Retina (tissue), 1 donor: Measurements from ENCODE around the gene ISOC2.

ENCODE experiments used
- DNase-seq: peaks from one replicate; pipeline ENCODE4 v3.0.0-alpha.2; 2016

The ISOC2 gene

GRCh38 chr19:55489711-55490477 lies 28.5 kb upstream of the ISOC2 start:
- peak; percentile 33 for DNase-seq

GRCh38 chr19:55488986-55489710 lies 27.7 kb upstream of the ISOC2 start:
- peak; percentile 51 for DNase-seq

- DNase-seq, result no peak
These were observed 26.7 kb upstream of the ISOC2 start, which contains the start of gene SSC5D for GRCh38 chr19:55487924-55488687. TSS of gene SSC5D (plus strand) at chr19:55488436. CDS start at chr19:55488590, 154 bp downstream.

- DNase-seq, result peak; percentile 74
These were observed 25.8 kb upstream of the ISOC2 start for GRCh38 chr19:55486971-55487923.

GRCh38 chr19:55486043-55486970 lies 24.9 kb upstream of the ISOC2 start:
- DNase-seq, result no peak

GRCh38 chr19:55485439-55486011 lies 24.1 kb upstream of the ISOC2 start:
- DNase-seq, result peak; percentile 65

GRCh38 chr19:55484593-55485438 lies 23.4 kb upstream of the ISOC2 start, which contains the start of gene NAT14:
TSS of gene NAT14 (plus strand) at chr19:55485188. CDS start at chr19:55485709, 521 bp downstream.
- DNase-seq, result peak; percentile 94

GRCh38 chr19:55483706-55484592 lies 22.5 kb upstream of the ISOC2 start:
- no peak for DNase-seq

GRCh38 chr19:55482967-55483705 lies 21.7 kb upstream of the ISOC2 start:
- no peak for DNase-seq

- DNase-seq, result no peak
These were observed 20.9 kb upstream of the ISOC2 start for GRCh38 chr19:55482156-55482961.

GRCh38 chr19:55481794-55482155 lies 20.3 kb upstream of the ISOC2 start:
- no peak for DNase-seq

- DNase-seq, result no peak
These were observed 19.8 kb upstream of the ISOC2 start for GRCh38 chr19:55481148-55481793.

GRCh38 chr19:55479451-55480230 lies 18.2 kb upstream of the ISOC2 start:
- DNase-seq, result no peak

GRCh38 chr19:55479045-55479444 lies 17.6 kb upstream of the ISOC2 start:
- no peak for DNase-seq

- DNase-seq, result no peak
These were observed 16.9 kb upstream of the ISOC2 start for GRCh38 chr19:55478364-55478763.

GRCh38 chr19:55477905-55478304 lies 16.5 kb upstream of the ISOC2 start:
- DNase-seq, result no peak
